Neural cell (in vitro differentiated cells): ENCODE results near the gene KYAT1. TPM values are rescaled to one million over a fixed set of nuclear protein-coding genes. Genes with fewer than 3 reads are reported as not detected.

Source experiments
- H2AFZ ChIP-seq: fragments of 200-600, 300-800 bp; sonication (generic), shearing (Covaris generic); 2 replicates; pipeline ENCODE4 v1.6.0; 2014; ENCODE audit warnings: low read depth, mild to moderate bottlenecking, antibody characterized with exemption, low read length, moderate library complexity
- H3F3A ChIP-seq: fragments of 200-600 bp; shearing (Covaris generic); 2 replicates; pipeline ENCODE4 v1.6.1; 2016; ENCODE audit warnings: mild to moderate bottlenecking, moderate library complexity, mixed read lengths, antibody characterized with exemption, low read length; ENCODE audit not compliant: insufficient read depth, poor library complexity, severe bottlenecking
- H3K27ac ChIP-seq: fragments of 200-600, 300-800 bp; sonication (generic), shearing (Covaris generic); 2 replicates; pipeline ENCODE4 v1.5.1; 2014; ENCODE audit warnings: mild to moderate bottlenecking, low read length, moderate library complexity
- H3K27me3 ChIP-seq: fragments of 300-800, 200-600 bp; sonication (generic), shearing (Covaris generic); 2 replicates; pipeline ENCODE4 v1.6.0; 2014; ENCODE audit warnings: mild to moderate bottlenecking, low read depth, low read length, moderate library complexity; ENCODE audit not compliant: insufficient read depth
- H3K36me3 ChIP-seq: fragments of 300-800, 200-600 bp; sonication (generic), shearing (Covaris generic); 2 replicates; pipeline ENCODE4 v1.5.1; 2014; ENCODE audit warnings: mild to moderate bottlenecking, antibody characterized with exemption, low read length, moderate library complexity; ENCODE audit not compliant: insufficient read depth
- H3K4me2 ChIP-seq: fragments of 300-800, 200-600 bp; sonication (generic), shearing (Covaris generic); 2 replicates; pipeline ENCODE4 v1.6.0; 2014; ENCODE audit warnings: mild to moderate bottlenecking, low read length
- H3K4me3 ChIP-seq: fragments of 300-800, 200-600 bp; sonication (generic), shearing (Covaris generic); 2 replicates; pipeline ENCODE4 v1.5.1; 2014; ENCODE audit warnings: mild to moderate bottlenecking, low read length, moderate library complexity
- H3K79me2 ChIP-seq: fragments of 200-600 bp; shearing (Covaris generic); replicated peaks from 2 replicates; pipeline ENCODE4 v1.6.0; 2014; ENCODE audit warnings: mild to moderate bottlenecking, low read length, moderate library complexity; ENCODE audit not compliant: insufficient read depth
- H3K9ac ChIP-seq: fragments of 300-800, 200-600 bp; sonication (generic), shearing (Covaris generic); 2 replicates; pipeline ENCODE4 v1.6.1; 2016; ENCODE audit warnings: mild to moderate bottlenecking, low read length, mixed read lengths
- H3K9me2 ChIP-seq: fragments of 200-600 bp; shearing (Covaris generic); 2 replicates; pipeline ENCODE4 v1.6.1; 2016; ENCODE audit warnings: mild to moderate bottlenecking, low read length, mixed read lengths; ENCODE audit not compliant: insufficient read depth
- H3K9me3 ChIP-seq: fragments of 200-600, 300-800 bp; sonication (generic), shearing (Covaris generic); 2 replicates; pipeline ENCODE4 v1.6.1; 2016; ENCODE audit warnings: mild to moderate bottlenecking, mixed run types, low read length, moderate library complexity, mixed read lengths
- H4K20me1 ChIP-seq: fragments of 200-600 bp; shearing (Covaris generic); 2 replicates; pipeline ENCODE4 v1.6.1; 2016; ENCODE audit warnings: mild to moderate bottlenecking, mixed run types; ENCODE audit not compliant: insufficient read depth
- CTCF ChIP-seq: fragments of 450-650 bp; IDR thresholded peaks from 2 replicates; pipeline ENCODE4 v1.5.1; 2014; ENCODE audit warnings: antibody characterized with exemption, mild to moderate bottlenecking, moderate library complexity; ENCODE audit not compliant: poor library complexity, severe bottlenecking
- EP300 ChIP-seq: fragments of 450-650 bp; conservative IDR thresholded peaks from 2 replicates; pipeline ENCODE4 v1.6.1; 2014; ENCODE audit warnings: antibody characterized with exemption, mild to moderate bottlenecking, moderate library complexity; ENCODE audit not compliant: poor library complexity, severe bottlenecking
- EZH2 ChIP-seq: fragments of 200-600, 300-800 bp; shearing (Covaris generic), sonication (generic); IDR thresholded peaks from 2 replicates; pipeline ENCODE4 v1.6.1; 2014; ENCODE audit warnings: antibody characterized with exemption, low read length, borderline replicate concordance, mild to moderate bottlenecking; ENCODE audit not compliant: insufficient read depth, poor library complexity, severe bottlenecking
- MXI1 ChIP-seq: fragments of 450-650 bp; conservative IDR thresholded peaks from 2 replicates; pipeline ENCODE4 v1.6.1; 2014; ENCODE audit warnings: antibody characterized with exemption, mild to moderate bottlenecking; ENCODE audit not compliant: poor library complexity, severe bottlenecking
- POLR2AphosphoS5 ChIP-seq: IDR thresholded peaks from 2 replicates; pipeline ENCODE4 v1.6.1; 2012
- RAD21 ChIP-seq: fragments of 450-650 bp; conservative IDR thresholded peaks from 2 replicates; pipeline ENCODE4 v1.6.1; 2014; ENCODE audit warnings: antibody characterized with exemption, mild to moderate bottlenecking, moderate library complexity
- REST ChIP-seq: IDR thresholded peaks from 2 replicates; pipeline ENCODE4 v1.6.1; 2012; ENCODE audit warnings: borderline replicate concordance
- SMC3 ChIP-seq: fragments of 450-650 bp; conservative IDR thresholded peaks from 2 replicates; pipeline ENCODE4 v1.6.1; 2014; ENCODE audit warnings: antibody characterized with exemption, mild to moderate bottlenecking, moderate library complexity; ENCODE audit not compliant: poor library complexity
- TAF1 ChIP-seq: IDR thresholded peaks from 2 replicates; pipeline ENCODE4 v1.6.1; 2012; ENCODE audit warnings: low read depth
- polyA plus RNA-seq: library from polyadenylated mRNA; depleted of rRNA; stranded (reverse); fragments of >200 nt; gene quantifications from 2 replicates; pipeline ENCODE4 v1.2.3, GENCODE V29; 2014

The KYAT1 gene
- polyA plus RNA-seq, 1 donor from 2014 or later: 22.6 TPM

GRCh38 chr9:128919402-128920089 lies 37.8 kb upstream of the KYAT1 start:
- Histone ChIP-seq H2AFZ (no peak overlapping the region), H3K4me2 (no peak overlapping the region), H3K79me2 (no peaks in the 10 kb centered on the region), H3F3A (no peaks in the 10 kb centered on the region), H3K9ac (no peak overlapping the region), H3K27me3 (no peaks in the 10 kb centered on the region), H3K9me2 (no peaks in the 10 kb centered on the region), H3K4me3 (no peak overlapping the region), H3K9me3 (no peaks in the 10 kb centered on the region), H3K27ac (no peak overlapping the region), H3K36me3 (no peaks in the 10 kb centered on the region), H4K20me1 (no peaks in the 10 kb centered on the region)
- TF ChIP-seq MXI1 (no peak), TAF1 (no peak), RAD21 (no peak), EZH2 (no peak), CTCF (no peak), POLR2AphosphoS5 (no peak), REST (no peak), SMC3 (no peak), EP300 (no peak)

- no peak overlapping the region for H3K4me2 ChIP-seq
- H3K27ac ChIP-seq: no peak overlapping the region
- no peaks in the 10 kb centered on the region for H3F3A ChIP-seq
- H3K27me3 ChIP-seq: no peaks in the 10 kb centered on the region
- TF ChIP-seq CTCF (no peak), REST (no peak), RAD21 (no peak), SMC3 (no peak), TAF1 (no peak), EZH2 (no peak), POLR2AphosphoS5 (no peak), EP300 (no peak), MXI1 (no peak)
- no peaks in the 10 kb centered on the region for H3K36me3 ChIP-seq
- no peak overlapping the region for H3K4me3 ChIP-seq
- no peaks in the 10 kb centered on the region for H3K9me3 ChIP-seq
- H3K9me2 ChIP-seq: no peaks in the 10 kb centered on the region
- no peaks in the 10 kb centered on the region for H3K79me2 ChIP-seq
- H2AFZ ChIP-seq: no peak overlapping the region
- H3K9ac ChIP-seq: no peak overlapping the region
- no peaks in the 10 kb centered on the region for H4K20me1 ChIP-seq
These were observed 37.2 kb upstream of the KYAT1 start for GRCh38 chr9:128918921-128919320.
